Panc1 (cell line): Measurements from ENCODE around the gene HELT. TPM values are rescaled to one million over a fixed set of nuclear protein-coding genes. Genes with fewer than 3 reads are reported as not detected.

Source experiments
- ATAC-seq: fragments of 200-7000 bp; cut with Tn5 transposase; 2 replicates; pipeline ENCODE4 v1.9.1; 2020; ENCODE audit warnings: mild to moderate bottlenecking, moderate library complexity
- BruUV-seq: library from RNA; stranded (reverse); fragments of 400-500 nt; replicated peaks from 2 replicates; lab custom pipeline; 2021; lab: Mats Ljungman, UMichigan
- CTCF ChIA-PET: fragments of 300-600 bp; sonication (Branson Sonifier 250); formaldehyde crosslinking; loops from one replicate; lab custom pipeline; 2022; ENCODE audit warnings: antibody characterized with exemption; lab: Charles Lee
- POLR2A ChIA-PET: fragments of 300-600 bp; sonication (Branson Sonifier 250); formaldehyde crosslinking; loops from one replicate; lab custom pipeline; 2022; ENCODE audit warnings: antibody characterized with exemption; lab: Charles Lee
- DNase-seq: peaks from one replicate; pipeline ENCODE4 v3.0.0-alpha.2; 2010; ENCODE audit warnings: low read depth, low spot score
- H3K27ac ChIP-seq: 2 replicates; pipeline ENCODE4 v1.5.1; 2011; ENCODE audit warnings: mild to moderate bottlenecking, low read length, inconsistent platforms
- H3K27me3 ChIP-seq: fragments of 200-500 bp; sonication (Bioruptor generic); 2 replicates; pipeline ENCODE4 v1.6.0; 2014; ENCODE audit warnings: low read length, inconsistent platforms; ENCODE audit not compliant: control insufficient read depth, insufficient read depth
- H3K36me3 ChIP-seq: fragments of 200-500 bp; sonication (Bioruptor generic); 2 replicates; pipeline ENCODE4 v1.5.1; 2014; ENCODE audit warnings: inconsistent platforms, mild to moderate bottlenecking, low read length, moderate library complexity; ENCODE audit not compliant: control insufficient read depth, insufficient read depth
- H3K4me1 ChIP-seq: 2 replicates; pipeline ENCODE4 v1.5.1; 2011; ENCODE audit warnings: inconsistent platforms, mild to moderate bottlenecking, low read length, moderate library complexity; ENCODE audit not compliant: control insufficient read depth, insufficient read depth
- H3K4me3 ChIP-seq, 2 experiments: 2 replicates each; pipeline ENCODE4 v1.5.1; 2011 to 2012; ENCODE audit warnings: low read depth in 2 of 2, low read length in 2 of 2, mild to moderate bottlenecking in 2 of 2, inconsistent platforms in 1 of 2, moderate library complexity in 1 of 2
- H3K9me3 ChIP-seq: fragments of 200-500 bp; sonication (Bioruptor generic); 2 replicates; pipeline ENCODE4 v1.5.1; 2014; ENCODE audit warnings: low read depth, mild to moderate bottlenecking, inconsistent platforms, low read length, moderate library complexity; ENCODE audit not compliant: control insufficient read depth, insufficient read depth
- POLR2AphosphoS5 ChIP-seq: IDR thresholded peaks from 2 replicates; pipeline ENCODE4 v1.6.1; 2012; ENCODE audit warnings: mild to moderate bottlenecking, low read depth, low read length, moderate library complexity
- SIN3A ChIP-seq: IDR thresholded peaks from 2 replicates; pipeline ENCODE4 v1.6.1; 2012; ENCODE audit warnings: low read depth, mild to moderate bottlenecking, low read length, moderate library complexity, borderline replicate concordance; ENCODE audit not compliant: insufficient read depth
- TCF7L2 ChIP-seq: IDR thresholded peaks from 2 replicates; pipeline ENCODE4 v1.6.1; 2011; ENCODE audit warnings: mild to moderate bottlenecking, low read depth, low read length, inconsistent platforms
- in situ Hi-C: cut with HindIII; loops from 2 replicates; pipeline ENCODE4 v1.10.0; 2016; ENCODE audit warnings: low sequenced_read_pairs, low pct_unique_long_range_greater_than_20kb
- intact Hi-C: fragments of 100-400 bp; cut with micrococcal nuclease; formaldehyde crosslinking; loops from one replicate; pipeline ENCODE4 v1.10.0; 2022; ENCODE audit not compliant: unreplicated experiment
- total RNA-seq: library from RNA; stranded (reverse); gene quantifications from one replicate; pipeline ENCODE4 v1.2.1, GENCODE V29; 2021; ENCODE audit not compliant: unreplicated experiment
- TF ChIP-seq, protein P1 (sequence below), 2 experiments: IDR thresholded peaks; 2 replicates each; pipeline ENCODE4 v1.6.1; 2011 to 2012; ENCODE audit warnings: low read depth in 2 of 2, control low read depth in 1 of 2, low read length in 1 of 2, mild to moderate bottlenecking in 1 of 2, moderate library complexity in 1 of 2; ENCODE audit not compliant: insufficient read depth in 1 of 2
- TF ChIP-seq, protein P2 (sequence below): fragments of 450-650 bp; IDR thresholded peaks from 2 replicates; pipeline ENCODE4 v1.5.1; 2017; ENCODE audit warnings: mild to moderate bottlenecking

Gene HELT
- total RNA-seq, 1 experiment from 2014 or later = not detected

DNA sequence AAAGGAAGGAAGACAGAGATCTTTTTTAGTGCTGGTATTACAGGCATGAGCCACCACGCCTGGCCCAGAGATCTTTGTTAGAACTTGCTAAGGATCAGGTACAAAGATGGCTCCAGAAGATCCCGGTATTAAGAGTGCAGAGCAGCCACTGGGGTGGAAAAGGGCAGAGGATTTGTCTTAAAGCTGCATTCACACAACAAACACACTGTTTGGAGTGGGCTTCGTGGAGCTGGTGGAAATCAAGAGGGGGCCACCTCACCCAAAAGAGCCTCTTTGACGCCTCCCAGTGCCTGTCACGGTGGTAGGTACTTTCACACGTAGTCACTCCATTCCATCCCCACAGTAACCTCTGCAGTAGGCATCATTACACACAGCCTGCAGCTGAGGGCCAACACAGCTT is 13.3 kb downstream of the HELT start:
- POLR2A ChIA-PET = no interaction called here
- Histone ChIP-seq H3K27ac (no peak overlapping the region), H3K36me3 (no peaks in the 10 kb centered on the region), H3K27me3 (no peaks in the 10 kb centered on the region), H3K4me3 (no peak overlapping the region), H3K9me3 (no peaks in the 10 kb centered on the region), H3K4me1 (no peaks in the 10 kb centered on the region)
- in situ Hi-C loops = no loop called here
- intact Hi-C loops = no loop called here
- no peak for DNase-seq
- no peak for ATAC-seq
- BruUV-seq = no TSS peak
- TF ChIP-seq, protein P1, sequence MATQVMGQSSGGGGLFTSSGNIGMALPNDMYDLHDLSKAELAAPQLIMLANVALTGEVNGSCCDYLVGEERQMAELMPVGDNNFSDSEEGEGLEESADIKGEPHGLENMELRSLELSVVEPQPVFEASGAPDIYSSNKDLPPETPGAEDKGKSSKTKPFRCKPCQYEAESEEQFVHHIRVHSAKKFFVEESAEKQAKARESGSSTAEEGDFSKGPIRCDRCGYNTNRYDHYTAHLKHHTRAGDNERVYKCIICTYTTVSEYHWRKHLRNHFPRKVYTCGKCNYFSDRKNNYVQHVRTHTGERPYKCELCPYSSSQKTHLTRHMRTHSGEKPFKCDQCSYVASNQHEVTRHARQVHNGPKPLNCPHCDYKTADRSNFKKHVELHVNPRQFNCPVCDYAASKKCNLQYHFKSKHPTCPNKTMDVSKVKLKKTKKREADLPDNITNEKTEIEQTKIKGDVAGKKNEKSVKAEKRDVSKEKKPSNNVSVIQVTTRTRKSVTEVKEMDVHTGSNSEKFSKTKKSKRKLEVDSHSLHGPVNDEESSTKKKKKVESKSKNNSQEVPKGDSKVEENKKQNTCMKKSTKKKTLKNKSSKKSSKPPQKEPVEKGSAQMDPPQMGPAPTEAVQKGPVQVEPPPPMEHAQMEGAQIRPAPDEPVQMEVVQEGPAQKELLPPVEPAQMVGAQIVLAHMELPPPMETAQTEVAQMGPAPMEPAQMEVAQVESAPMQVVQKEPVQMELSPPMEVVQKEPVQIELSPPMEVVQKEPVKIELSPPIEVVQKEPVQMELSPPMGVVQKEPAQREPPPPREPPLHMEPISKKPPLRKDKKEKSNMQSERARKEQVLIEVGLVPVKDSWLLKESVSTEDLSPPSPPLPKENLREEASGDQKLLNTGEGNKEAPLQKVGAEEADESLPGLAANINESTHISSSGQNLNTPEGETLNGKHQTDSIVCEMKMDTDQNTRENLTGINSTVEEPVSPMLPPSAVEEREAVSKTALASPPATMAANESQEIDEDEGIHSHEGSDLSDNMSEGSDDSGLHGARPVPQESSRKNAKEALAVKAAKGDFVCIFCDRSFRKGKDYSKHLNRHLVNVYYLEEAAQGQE (IDR thresholded peaks at IDR 0.05; ENCODE audit: insufficient read depth in 1 of 2, low read depth in 2 of 2, low read length in 1 of 2) = no peak
- TF ChIP-seq, protein P2, sequence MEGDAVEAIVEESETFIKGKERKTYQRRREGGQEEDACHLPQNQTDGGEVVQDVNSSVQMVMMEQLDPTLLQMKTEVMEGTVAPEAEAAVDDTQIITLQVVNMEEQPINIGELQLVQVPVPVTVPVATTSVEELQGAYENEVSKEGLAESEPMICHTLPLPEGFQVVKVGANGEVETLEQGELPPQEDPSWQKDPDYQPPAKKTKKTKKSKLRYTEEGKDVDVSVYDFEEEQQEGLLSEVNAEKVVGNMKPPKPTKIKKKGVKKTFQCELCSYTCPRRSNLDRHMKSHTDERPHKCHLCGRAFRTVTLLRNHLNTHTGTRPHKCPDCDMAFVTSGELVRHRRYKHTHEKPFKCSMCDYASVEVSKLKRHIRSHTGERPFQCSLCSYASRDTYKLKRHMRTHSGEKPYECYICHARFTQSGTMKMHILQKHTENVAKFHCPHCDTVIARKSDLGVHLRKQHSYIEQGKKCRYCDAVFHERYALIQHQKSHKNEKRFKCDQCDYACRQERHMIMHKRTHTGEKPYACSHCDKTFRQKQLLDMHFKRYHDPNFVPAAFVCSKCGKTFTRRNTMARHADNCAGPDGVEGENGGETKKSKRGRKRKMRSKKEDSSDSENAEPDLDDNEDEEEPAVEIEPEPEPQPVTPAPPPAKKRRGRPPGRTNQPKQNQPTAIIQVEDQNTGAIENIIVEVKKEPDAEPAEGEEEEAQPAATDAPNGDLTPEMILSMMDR = no peak
- TF ChIP-seq TCF7L2 (no peak), POLR2AphosphoS5 (no peak), SIN3A (no peak)
- CTCF ChIA-PET = no interaction called here

DNA sequence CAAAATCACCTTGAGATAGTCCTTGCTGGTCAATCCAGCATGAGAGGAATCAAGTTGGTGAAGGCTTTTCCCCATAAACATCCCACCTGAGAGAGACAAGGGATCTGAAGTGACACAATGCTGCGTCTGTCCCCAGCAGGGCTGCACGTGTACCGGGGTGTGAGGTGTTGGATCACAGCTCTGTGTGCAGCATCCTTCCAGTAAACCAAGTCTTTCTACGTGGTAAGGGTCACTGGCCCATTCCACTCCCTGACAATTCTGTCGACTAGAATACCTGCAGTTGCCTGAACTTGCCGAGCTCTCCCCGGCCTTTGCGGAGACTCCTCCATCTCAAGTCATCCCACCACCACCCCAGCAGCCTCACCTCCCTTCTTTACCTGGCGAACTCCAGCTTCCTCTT is 14.8 kb downstream of the HELT start:
- no peaks in the 10 kb centered on the region for H3K36me3 ChIP-seq
- ATAC-seq = no peak
- no peak overlapping the region for H3K27ac ChIP-seq
- no peak for TF ChIP-seq SIN3A
- no peak for TF ChIP-seq TCF7L2
- no peak for TF ChIP-seq POLR2AphosphoS5
- TF ChIP-seq, protein P2 = no peak
- TF ChIP-seq, protein P1 (IDR thresholded peaks at IDR 0.05; ENCODE audit: insufficient read depth in 1 of 2, low read depth in 2 of 2, low read length in 1 of 2) = no peak
- in situ Hi-C loops = no loop called here
- CTCF ChIA-PET = no interaction called here
- POLR2A ChIA-PET = no interaction called here
- DNase-seq = no peak
- no peaks in the 10 kb centered on the region for H3K9me3 ChIP-seq
- no TSS peak for BruUV-seq
- no peaks in the 10 kb centered on the region for H3K4me1 ChIP-seq
- H3K27me3 ChIP-seq = no peaks in the 10 kb centered on the region
- H3K4me3 ChIP-seq = no peak overlapping the region
- intact Hi-C loops = no loop called here
